NCI-H2107 treated with DMSO at 0.1 percent for 48 hours (cell line): Measurements from ENCODE around the gene HMGB1.

Source experiments
- DNase-seq: peaks from one replicate; lab custom pipeline; 2025; ENCODE audit not compliant: unreplicated experiment; lab: John Stamatoyannopoulos, UW

HMGB1 gene

GRCh38 chr13:30406779-30407416, 58.8 kb downstream of the HMGB1 start:
- no peak for DNase-seq
